Testis (tissue), 3 donors: ENCODE measurements around the gene PER2. TPM values are rescaled to one million over a fixed set of nuclear protein-coding genes. Genes with fewer than 3 reads are reported as not detected.

Experiments
- DNase-seq: peaks from one replicate; pipeline ENCODE4 v3.0.0-alpha.2; 2019
- H3K27ac ChIP-seq, 2 donors: fragments of 200-600 bp; sonication (generic); one replicate each; pipeline ENCODE4 v1.5.1; 2019
- H3K27me3 ChIP-seq: fragments of 200-600 bp; sonication (generic); one replicate; pipeline ENCODE4 v1.5.1; 2019
- H3K36me3 ChIP-seq: fragments of 200-600 bp; sonication (generic); one replicate; pipeline ENCODE4 v1.5.1; 2017; ENCODE audit warnings: low read depth; ENCODE audit errors: missing control alignments
- H3K4me1 ChIP-seq: fragments of 200-600 bp; sonication (generic); one replicate; pipeline ENCODE4 v1.5.1; 2019
- H3K4me3 ChIP-seq, 2 donors: fragments of 200-600 bp; sonication (generic); one replicate each; pipeline ENCODE4 v1.5.1; 2017 to 2019
- H3K9me3 ChIP-seq: fragments of 200-600 bp; sonication (generic); one replicate; pipeline ENCODE4 v1.5.1; 2017
- POLR2A ChIP-seq: fragments of 450-650 bp; IDR thresholded peaks from one replicate; pipeline ENCODE4 v1.6.1; 2017; ENCODE audit warnings: antibody characterized with exemption, mild to moderate bottlenecking, moderate library complexity
- WGBS, 2 donors: methylation state at CpG; one replicate each; pipeline ENCODE4 v1.1.5; 2018; 5-methylcytosine and 5-hydroxymethylcytosine counted together
- intact Hi-C: fragments of 100-400 bp; cut with DNase I; formaldehyde crosslinking; loops from one replicate; pipeline ENCODE4 v1.15.1; 2023; ENCODE audit warnings: low total_unique reads
- polyA plus RNA-seq: library from polyadenylated mRNA; stranded (reverse); fragments of 350-450 nt; fragmentation: Illumina TruSeq; extraction: RNeasy Lipid Tissue Mini Kit (QIAGEN cat#74804); gene quantifications from one replicate; pipeline ENCODE4 v1.2.3, GENCODE V29; 2014; ENCODE audit warnings: low read depth, low replicate concordance; ENCODE audit not compliant: insufficient read depth
- total RNA-seq, 2 donors: library from RNA; depleted of rRNA; stranded (reverse); fragments of >200 nt; gene quantifications; one replicate each; pipeline ENCODE4 v1.2.3, GENCODE V29; 2016
- TF ChIP-seq, protein P1 (sequence below), 3 experiments: fragments of 450-650 bp in 2 of 3; fragments of 200-600 bp in 1 of 3; sonication (generic) in 1 of 3; IDR thresholded peaks; one replicate each; pipeline ENCODE4 v1.5.1; 2016 to 2019; ENCODE audit warnings: antibody characterized with exemption in 3 of 3, mild to moderate bottlenecking in 2 of 3, moderate library complexity in 1 of 3

The PER2 gene
- total and polyA plus RNA-seq, 3 donors from 2014 or later, result 29.8 to 59.1 (median 55.5) TPM

DNA sequence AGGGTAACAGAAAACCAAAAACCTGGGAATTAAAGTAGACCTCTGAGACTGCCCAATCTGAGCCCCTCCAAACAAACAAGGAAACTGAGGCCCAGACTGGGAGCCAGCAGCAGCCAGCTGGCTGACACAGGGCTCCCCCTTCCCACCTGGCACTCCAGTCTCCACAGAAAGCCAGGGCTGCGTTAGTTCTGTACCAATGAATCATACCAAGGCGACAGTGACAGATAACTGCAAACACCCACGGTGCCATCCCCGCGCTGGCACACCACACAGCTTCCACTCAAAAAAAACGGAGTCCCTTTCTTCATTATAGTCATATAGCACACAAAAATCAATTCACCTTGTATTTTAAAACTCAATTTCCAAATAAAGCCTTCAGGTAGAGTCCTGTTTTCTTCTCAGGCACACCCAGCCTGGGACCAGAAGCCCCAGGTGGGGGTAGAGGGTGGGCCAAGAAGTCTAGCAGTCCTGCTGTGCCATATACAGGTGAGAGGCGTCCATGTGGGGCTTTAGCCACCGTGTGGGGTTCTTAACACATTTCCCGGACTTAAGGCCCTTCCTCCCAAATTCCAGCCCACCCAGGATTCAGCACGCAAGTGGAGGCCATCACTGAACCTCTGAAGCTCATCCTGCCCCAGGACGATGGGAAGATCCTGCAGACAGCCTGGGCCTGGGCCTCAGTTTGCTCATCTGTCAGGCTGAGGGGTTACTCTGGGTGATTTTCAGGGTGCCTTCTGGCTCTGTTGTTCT, 1.2 kb downstream of the PER2 start:
- Histone ChIP-seq H3K36me3 (no peaks in the 10 kb centered on the region), H3K4me1 (peaks cover 59% of the 10 kb centered on the region), H3K9me3 (no peaks in the 10 kb centered on the region), H3K27ac (peak overlapping the region; percentile 95 to 96), H3K27me3 (no peaks in the 10 kb centered on the region), H3K4me3 (peak overlapping the region; percentile 87 to 91)
- 37 to 42% methylated on average over 11 of the region's 11 CpGs for WGBS, 2 donors
- intact Hi-C loops, result no loop called here
- no peak for DNase-seq
- TF ChIP-seq, protein P1, sequence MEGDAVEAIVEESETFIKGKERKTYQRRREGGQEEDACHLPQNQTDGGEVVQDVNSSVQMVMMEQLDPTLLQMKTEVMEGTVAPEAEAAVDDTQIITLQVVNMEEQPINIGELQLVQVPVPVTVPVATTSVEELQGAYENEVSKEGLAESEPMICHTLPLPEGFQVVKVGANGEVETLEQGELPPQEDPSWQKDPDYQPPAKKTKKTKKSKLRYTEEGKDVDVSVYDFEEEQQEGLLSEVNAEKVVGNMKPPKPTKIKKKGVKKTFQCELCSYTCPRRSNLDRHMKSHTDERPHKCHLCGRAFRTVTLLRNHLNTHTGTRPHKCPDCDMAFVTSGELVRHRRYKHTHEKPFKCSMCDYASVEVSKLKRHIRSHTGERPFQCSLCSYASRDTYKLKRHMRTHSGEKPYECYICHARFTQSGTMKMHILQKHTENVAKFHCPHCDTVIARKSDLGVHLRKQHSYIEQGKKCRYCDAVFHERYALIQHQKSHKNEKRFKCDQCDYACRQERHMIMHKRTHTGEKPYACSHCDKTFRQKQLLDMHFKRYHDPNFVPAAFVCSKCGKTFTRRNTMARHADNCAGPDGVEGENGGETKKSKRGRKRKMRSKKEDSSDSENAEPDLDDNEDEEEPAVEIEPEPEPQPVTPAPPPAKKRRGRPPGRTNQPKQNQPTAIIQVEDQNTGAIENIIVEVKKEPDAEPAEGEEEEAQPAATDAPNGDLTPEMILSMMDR (IDR thresholded peaks at IDR 0.05), result no peak
- TF ChIP-seq POLR2A, result no peak

DNA sequence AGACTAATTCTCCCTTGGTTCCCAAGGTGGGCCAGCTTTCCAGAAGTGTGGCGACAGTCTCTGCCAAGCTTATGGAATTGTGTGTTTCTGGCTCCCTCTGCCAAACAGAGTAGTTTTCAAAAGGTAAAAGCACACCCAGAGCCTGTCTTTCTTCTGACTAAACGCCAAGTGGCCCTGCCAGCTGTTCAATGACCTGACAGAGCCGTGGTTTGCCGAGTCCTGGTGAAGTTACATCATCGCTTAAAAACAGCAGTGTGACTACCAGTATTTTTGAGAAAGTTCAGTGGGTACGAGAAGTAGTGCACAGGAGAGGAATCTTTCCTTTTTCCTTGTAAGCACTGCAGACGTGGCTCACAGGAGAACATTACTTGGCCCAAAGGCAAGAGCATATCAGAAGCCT, 1.9 kb downstream of the PER2 start:
- H3K4me1 ChIP-seq, result peaks cover 61% of the 10 kb centered on the region

DNA sequence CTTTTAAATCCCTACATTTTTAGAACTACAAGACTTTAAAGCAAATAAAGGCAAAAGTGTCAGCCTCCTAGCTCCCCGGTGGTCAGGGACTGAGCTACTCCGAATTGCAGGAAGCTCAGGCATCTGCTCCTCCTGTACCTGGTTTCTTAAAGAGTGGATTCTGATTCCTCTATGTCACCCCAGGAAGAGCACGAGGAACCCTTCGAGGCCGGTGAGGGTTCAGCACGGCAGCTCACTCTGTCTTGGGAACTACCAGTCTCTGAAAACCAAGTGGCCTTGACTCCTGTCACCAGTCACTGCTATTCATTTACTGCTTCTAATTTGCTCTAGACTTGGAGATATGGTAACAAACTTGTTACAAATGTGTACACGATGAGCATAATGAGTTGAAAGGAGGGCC, 2.3 kb downstream of the PER2 start:
- H3K4me3 ChIP-seq, result no peak overlapping the region
- no peaks in the 10 kb centered on the region for H3K9me3 ChIP-seq
- intact Hi-C loops, result no loop called here
- TF ChIP-seq, protein P1 (IDR thresholded peaks at IDR 0.05), result no peak
- TF ChIP-seq POLR2A, result no peak
- peak overlapping the region; percentile 95 to 96 for H3K27ac ChIP-seq
- H3K4me1 ChIP-seq, result peaks cover 61% of the 10 kb centered on the region
- H3K36me3 ChIP-seq, result no peaks in the 10 kb centered on the region
- peak; percentile 75 for DNase-seq
- no peaks in the 10 kb centered on the region for H3K27me3 ChIP-seq
- WGBS, 2 donors, result 32 to 39% methylated on average over 7 of the region's 7 CpGs

More for the DNA sequence above, 1.9 kb downstream of the PER2 start:
- Histone ChIP-seq H3K4me3 (no peak overlapping the region), H3K27me3 (no peaks in the 10 kb centered on the region), H3K36me3 (no peaks in the 10 kb centered on the region), H3K27ac (peak overlapping the region; percentile 95 to 96), H3K9me3 (no peaks in the 10 kb centered on the region)
- 27 to 54% methylated on average over 7 of the region's 7 CpGs for WGBS, 2 donors
- DNase-seq, result peak; percentile 69
- intact Hi-C loops, result no loop called here
- no peak for TF ChIP-seq POLR2A
- TF ChIP-seq, protein P1 (IDR thresholded peaks at IDR 0.05), result no peak

DNA sequence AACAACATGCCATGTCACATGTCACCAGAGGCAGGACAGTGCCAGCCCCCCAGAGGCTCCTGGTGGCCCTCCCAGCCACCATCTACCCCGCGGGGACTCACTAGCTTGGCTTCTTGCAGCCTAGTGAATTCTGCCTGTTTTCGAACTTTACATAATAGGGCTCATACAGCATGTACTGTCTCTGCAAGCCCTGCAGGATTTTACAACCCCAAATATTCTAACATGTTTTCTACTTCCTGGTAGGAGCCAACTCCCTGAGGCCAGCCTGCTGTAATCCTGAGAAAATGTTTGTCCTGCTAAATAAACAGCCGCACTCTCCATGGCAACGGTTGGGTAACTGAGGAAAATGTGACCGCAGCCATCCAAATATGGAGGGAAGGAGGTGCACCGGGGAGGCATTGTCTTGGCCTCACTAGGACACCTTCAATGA, 2.7 kb downstream of the PER2 start:
- no peak overlapping the region for H3K4me3 ChIP-seq
- intact Hi-C loops, result no loop called here
- no peaks in the 10 kb centered on the region for H3K27me3 ChIP-seq
- TF ChIP-seq, protein P1 (IDR thresholded peaks at IDR 0.05), result peak in 1 of 3 experiments; percentile 7
- TF ChIP-seq POLR2A, result no peak
- H3K27ac ChIP-seq, result peak overlapping the region; percentile 95 to 96
- no peaks in the 10 kb centered on the region for H3K36me3 ChIP-seq
- 32 to 47% methylated on average over 7 of the region's 7 CpGs for WGBS, 2 donors
- no peaks in the 10 kb centered on the region for H3K9me3 ChIP-seq
- peaks cover 61% of the 10 kb centered on the region for H3K4me1 ChIP-seq
- DNase-seq, result peak; percentile 87
